Hepatocyte (in vitro differentiated cells): Measurements from ENCODE around the gene CKB.

ENCODE experiments used
- EZH2 ChIP-seq: fragments of 200-600 bp; sonication (generic); IDR thresholded peaks from 2 replicates; pipeline ENCODE4 v1.6.1; 2016; ENCODE audit warnings: antibody characterized with exemption, mild to moderate bottlenecking, borderline replicate concordance
- EZH2phosphoT487 ChIP-seq: fragments of 200-600 bp; sonication (generic); IDR thresholded peaks from one replicate; pipeline ENCODE4 v1.6.1; 2018; ENCODE audit warnings: antibody characterized with exemption, mild to moderate bottlenecking, low read depth, moderate library complexity; ENCODE audit not compliant: unreplicated experiment, severe bottlenecking
- TF ChIP-seq, protein P1 (sequence below): fragments of 200-600 bp; sonication (generic); IDR thresholded peaks from 2 replicates; pipeline ENCODE4 v1.5.1; 2016; ENCODE audit warnings: antibody characterized with exemption, mild to moderate bottlenecking; ENCODE audit not compliant: poor library complexity

DNA sequence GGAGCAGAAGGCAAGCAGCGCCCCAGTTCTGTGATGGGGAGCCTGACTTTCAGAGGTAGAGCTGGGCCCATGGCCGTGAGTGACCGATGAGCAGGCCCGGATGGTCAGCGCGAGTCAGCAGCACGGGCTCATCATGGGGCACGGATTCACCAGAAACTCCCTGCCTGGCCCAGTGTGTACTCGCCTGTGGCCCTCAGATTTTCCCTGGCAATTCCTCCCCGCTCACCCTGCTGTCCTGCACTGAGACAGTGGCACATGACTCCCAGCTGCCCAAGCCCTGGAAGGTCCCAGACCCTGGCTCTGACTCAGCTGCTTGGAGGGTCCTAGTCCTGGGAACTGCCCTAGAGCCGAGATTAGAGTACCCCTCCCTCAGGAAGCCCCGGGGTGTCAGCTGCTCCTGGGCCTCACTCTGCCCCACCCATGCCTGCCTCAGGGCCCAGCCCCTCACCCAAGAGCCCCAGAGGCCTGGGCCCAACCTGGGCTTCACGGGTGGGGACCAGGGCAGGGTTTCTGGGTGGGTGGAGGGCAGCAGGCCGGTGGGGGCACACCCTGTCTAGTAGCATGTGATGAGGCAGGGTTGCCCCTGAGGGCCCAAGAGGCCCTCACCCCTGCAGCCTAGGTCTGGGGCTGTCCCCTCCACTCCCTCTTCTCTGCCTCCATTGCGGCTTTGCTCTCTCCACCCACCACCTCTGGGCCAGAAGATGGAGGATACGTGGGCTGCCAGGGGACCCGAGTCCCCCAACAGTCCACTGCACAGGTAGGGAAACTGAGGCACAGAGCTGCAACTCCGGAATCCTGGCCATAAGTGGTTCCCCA, 14.8 kb upstream of the CKB start:
- TF ChIP-seq, protein P1, sequence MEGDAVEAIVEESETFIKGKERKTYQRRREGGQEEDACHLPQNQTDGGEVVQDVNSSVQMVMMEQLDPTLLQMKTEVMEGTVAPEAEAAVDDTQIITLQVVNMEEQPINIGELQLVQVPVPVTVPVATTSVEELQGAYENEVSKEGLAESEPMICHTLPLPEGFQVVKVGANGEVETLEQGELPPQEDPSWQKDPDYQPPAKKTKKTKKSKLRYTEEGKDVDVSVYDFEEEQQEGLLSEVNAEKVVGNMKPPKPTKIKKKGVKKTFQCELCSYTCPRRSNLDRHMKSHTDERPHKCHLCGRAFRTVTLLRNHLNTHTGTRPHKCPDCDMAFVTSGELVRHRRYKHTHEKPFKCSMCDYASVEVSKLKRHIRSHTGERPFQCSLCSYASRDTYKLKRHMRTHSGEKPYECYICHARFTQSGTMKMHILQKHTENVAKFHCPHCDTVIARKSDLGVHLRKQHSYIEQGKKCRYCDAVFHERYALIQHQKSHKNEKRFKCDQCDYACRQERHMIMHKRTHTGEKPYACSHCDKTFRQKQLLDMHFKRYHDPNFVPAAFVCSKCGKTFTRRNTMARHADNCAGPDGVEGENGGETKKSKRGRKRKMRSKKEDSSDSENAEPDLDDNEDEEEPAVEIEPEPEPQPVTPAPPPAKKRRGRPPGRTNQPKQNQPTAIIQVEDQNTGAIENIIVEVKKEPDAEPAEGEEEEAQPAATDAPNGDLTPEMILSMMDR = no peak
- TF ChIP-seq EZH2 (no peak), EZH2phosphoT487 (no peak)
